ENCODE data around the gene KLF3. TPM values are rescaled to one million over a fixed set of nuclear protein-coding genes. Genes with fewer than 3 reads are reported as not detected.

Gene KLF3
- total RNA-seq, 1 experiment from 2014 or later: 16.8 TPM

GRCh38 chr4:38620527-38621027 lies 43.4 kb upstream of the KLF3 start (continued):
- TF ChIP-seq, protein P1, sequence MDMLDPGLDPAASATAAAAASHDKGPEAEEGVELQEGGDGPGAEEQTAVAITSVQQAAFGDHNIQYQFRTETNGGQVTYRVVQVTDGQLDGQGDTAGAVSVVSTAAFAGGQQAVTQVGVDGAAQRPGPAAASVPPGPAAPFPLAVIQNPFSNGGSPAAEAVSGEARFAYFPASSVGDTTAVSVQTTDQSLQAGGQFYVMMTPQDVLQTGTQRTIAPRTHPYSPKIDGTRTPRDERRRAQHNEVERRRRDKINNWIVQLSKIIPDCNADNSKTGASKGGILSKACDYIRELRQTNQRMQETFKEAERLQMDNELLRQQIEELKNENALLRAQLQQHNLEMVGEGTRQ (CRISPR knock-in tag; IDR thresholded peaks at IDR 0.05): no peak
- TF ChIP-seq, protein P2, sequence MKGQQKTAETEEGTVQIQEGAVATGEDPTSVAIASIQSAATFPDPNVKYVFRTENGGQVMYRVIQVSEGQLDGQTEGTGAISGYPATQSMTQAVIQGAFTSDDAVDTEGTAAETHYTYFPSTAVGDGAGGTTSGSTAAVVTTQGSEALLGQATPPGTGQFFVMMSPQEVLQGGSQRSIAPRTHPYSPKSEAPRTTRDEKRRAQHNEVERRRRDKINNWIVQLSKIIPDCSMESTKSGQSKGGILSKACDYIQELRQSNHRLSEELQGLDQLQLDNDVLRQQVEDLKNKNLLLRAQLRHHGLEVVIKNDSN (CRISPR knock-in tag; IDR thresholded peaks at IDR 0.05): no peak
- TF ChIP-seq ZBTB21 (CRISPR knock-in tag; IDR thresholded peaks at IDR 0.05; ENCODE audit: borderline replicate concordance): no peak
- TF ChIP-seq MAX (CRISPR knock-in tag; IDR thresholded peaks at IDR 0.05): no peak
- TF ChIP-seq GTF2I (CRISPR knock-in tag; conservative IDR thresholded peaks at IDR 0.05): no peak
- no peak for TF ChIP-seq E2F5 (CRISPR knock-in tag; IDR thresholded peaks at IDR 0.05)

GRCh38 chr4:38621028-38621684 lies 42.8 kb upstream of the KLF3 start:
- Mint-ChIP-seq H3K27ac (no peak overlapping the region), H3K27me3 (ENCODE audit: low read depth) (no peaks in the 10 kb centered on the region), H3K9me3 (peaks cover 14% of the 10 kb centered on the region), H3K4me1 (peaks cover 13% of the 10 kb centered on the region), H3K36me3 (peaks cover 7% of the 10 kb centered on the region; the same call in 1 of the 2 replicates), H3K4me3 (no peak overlapping the region)
- ChIA-PET POLR2A (no interaction called here), CTCF (no interaction called here)
- ATAC-seq (no peak), DNase-seq (ENCODE audit: low spot score) (no peak)
- TF ChIP-seq NR2C2 (CRISPR knock-in tag; IDR thresholded peaks at IDR 0.05): no peak
- peak; percentile 93 for TF ChIP-seq GABPB1 (CRISPR knock-in tag; IDR thresholded peaks at IDR 0.05)

GRCh38 chr4:38621831-38622230 lies 42.2 kb upstream of the KLF3 start:
- ATAC-seq: no peak
- Mint-ChIP-seq H3K9me3 (peaks cover 16% of the 10 kb centered on the region), H3K4me1 (peaks cover 10% of the 10 kb centered on the region), H3K36me3 (peaks cover 11% of the 10 kb centered on the region; the same call in 1 of the 2 replicates), H3K4me3 (no peak overlapping the region), H3K27ac (no peak overlapping the region), H3K27me3 (ENCODE audit: low read depth) (no peaks in the 10 kb centered on the region)
- ChIA-PET CTCF (no interaction called here), POLR2A (no interaction called here)
- no peak for DNase-seq (ENCODE audit: low spot score)
- no peak for TF ChIP-seq E2F4 (CRISPR knock-in tag; IDR thresholded peaks at IDR 0.05; ENCODE audit: borderline replicate concordance, low read depth)
- TF ChIP-seq RORB (CRISPR knock-in tag; IDR thresholded peaks at IDR 0.05): no peak
- TF ChIP-seq, protein P3, sequence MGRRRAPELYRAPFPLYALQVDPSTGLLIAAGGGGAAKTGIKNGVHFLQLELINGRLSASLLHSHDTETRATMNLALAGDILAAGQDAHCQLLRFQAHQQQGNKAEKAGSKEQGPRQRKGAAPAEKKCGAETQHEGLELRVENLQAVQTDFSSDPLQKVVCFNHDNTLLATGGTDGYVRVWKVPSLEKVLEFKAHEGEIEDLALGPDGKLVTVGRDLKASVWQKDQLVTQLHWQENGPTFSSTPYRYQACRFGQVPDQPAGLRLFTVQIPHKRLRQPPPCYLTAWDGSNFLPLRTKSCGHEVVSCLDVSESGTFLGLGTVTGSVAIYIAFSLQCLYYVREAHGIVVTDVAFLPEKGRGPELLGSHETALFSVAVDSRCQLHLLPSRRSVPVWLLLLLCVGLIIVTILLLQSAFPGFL (CRISPR knock-in tag; IDR thresholded peaks at IDR 0.05; ENCODE audit: borderline replicate concordance): no peak
- TF ChIP-seq ZNF263 (CRISPR knock-in tag; IDR thresholded peaks at IDR 0.05; ENCODE audit: low read depth): no peak
- TF ChIP-seq HMGXB4 (CRISPR knock-in tag; IDR thresholded peaks at IDR 0.05): no peak
- no peak for TF ChIP-seq GABPB1 (CRISPR knock-in tag; IDR thresholded peaks at IDR 0.05)
- TF ChIP-seq FOXK1 (CRISPR knock-in tag; IDR thresholded peaks at IDR 0.05): no peak
- TF ChIP-seq HMGA2 (CRISPR knock-in tag; IDR thresholded peaks at IDR 0.05): no peak
- no peak for TF ChIP-seq CBFB (CRISPR knock-in tag; IDR thresholded peaks at IDR 0.05; ENCODE audit: low read depth)
- no peak for TF ChIP-seq NFE2L1 (CRISPR knock-in tag; IDR thresholded peaks at IDR 0.05)
- TF ChIP-seq ZNF532 (CRISPR knock-in tag; IDR thresholded peaks at IDR 0.05; ENCODE audit: borderline replicate concordance): no peak
- TF ChIP-seq OVOL2 (CRISPR knock-in tag; IDR thresholded peaks at IDR 0.05; ENCODE audit: borderline replicate concordance): no peak
- TF ChIP-seq SMAD3 (CRISPR knock-in tag; IDR thresholded peaks at IDR 0.05; ENCODE audit: borderline replicate concordance): no peak
- TF ChIP-seq, protein P1 (CRISPR knock-in tag; IDR thresholded peaks at IDR 0.05): no peak

Measured in WTC11 (cell line).